Liver (tissue), 9 donors: ENCODE measurements around the gene ZDHHC6. TPM values are rescaled to one million over a fixed set of nuclear protein-coding genes. Genes with fewer than 3 reads are reported as not detected.
A peak's percentile ranks its signal among the peaks of the same experiment; 100 is the strongest.

Experiments used
- DNase-seq: peaks from one replicate; pipeline ENCODE4 v3.0.0-alpha.2; 2017; ENCODE audit warnings: low spot score
- H3K27ac ChIP-seq, 2 donors: one replicate each; pipeline ENCODE4 v1.7.0; 2013; ENCODE audit warnings: inconsistent platforms in 2 of 2, low read length in 2 of 2, control low read depth in 1 of 2, low read depth in 1 of 2, mild to moderate bottlenecking in 1 of 2
- H3K27me3 ChIP-seq, 4 donors: one replicate each; pipeline versions ENCODE4 v1.6.1 to v1.7.0; 2013; ENCODE audit warnings: low read length in 3 of 4, inconsistent platforms in 1 of 4, mild to moderate bottlenecking in 1 of 4, moderate library complexity in 1 of 4; ENCODE audit not compliant: control insufficient read depth in 4 of 4, insufficient read depth in 4 of 4
- H3K36me3 ChIP-seq, 4 donors: one replicate each; pipeline versions ENCODE4 v1.6.1 to v1.7.0; 2013; ENCODE audit warnings: low read length in 3 of 4, mild to moderate bottlenecking in 3 of 4, low read depth in 1 of 4, moderate library complexity in 1 of 4; ENCODE audit not compliant: control insufficient read depth in 4 of 4, insufficient read depth in 3 of 4
- H3K4me1 ChIP-seq, 4 donors: one replicate each; pipeline versions ENCODE4 v1.6.1 to v1.7.0; 2013; ENCODE audit warnings: low read length in 3 of 4, mild to moderate bottlenecking in 3 of 4, moderate library complexity in 1 of 4; ENCODE audit not compliant: control insufficient read depth in 4 of 4, insufficient read depth in 4 of 4
- H3K4me3 ChIP-seq, 3 donors: one replicate each; pipeline versions ENCODE4 v1.6.1 to v1.7.0; 2013; ENCODE audit warnings: low read length in 3 of 3, control low read depth in 1 of 3, low read depth in 1 of 3, mild to moderate bottlenecking in 1 of 3
- H3K9ac ChIP-seq, 2 donors: one replicate each; pipeline ENCODE4 v1.7.0; 2013; ENCODE audit warnings: low read length in 2 of 2, mild to moderate bottlenecking in 2 of 2, moderate library complexity in 2 of 2, control low read depth in 1 of 2, low read depth in 1 of 2
- H3K9me3 ChIP-seq, 4 donors: one replicate each; pipeline versions ENCODE4 v1.6.1 to v1.7.0; 2013; ENCODE audit warnings: low read length in 3 of 4; ENCODE audit not compliant: control insufficient read depth in 4 of 4
- EGR1 ChIP-seq, 2 donors: IDR thresholded peaks; 2 replicates each; pipeline ENCODE4 v1.6.1; 2016 to 2018; ENCODE audit warnings: antibody characterized with exemption in 2 of 2, low read depth in 2 of 2
- FOXA1 ChIP-seq: IDR thresholded peaks from 2 replicates; pipeline ENCODE4 v1.6.1; 2016; ENCODE audit warnings: antibody characterized with exemption
- FOXA2 ChIP-seq: IDR thresholded peaks from 2 replicates; pipeline ENCODE4 v1.6.1; 2016; ENCODE audit warnings: antibody characterized with exemption
- GABPA ChIP-seq, 2 donors: IDR thresholded peaks in 1 of 2; conservative IDR thresholded peaks in 1 of 2; 2 replicates each; pipeline ENCODE4 v1.6.1; 2016; ENCODE audit warnings: antibody characterized with exemption in 2 of 2, mild to moderate bottlenecking in 1 of 2, moderate library complexity in 1 of 2
- HNF4A ChIP-seq, 2 donors: conservative IDR thresholded peaks; 2 replicates each; pipeline ENCODE4 v1.6.1; 2016; ENCODE audit warnings: antibody characterized with exemption in 2 of 2, mild to moderate bottlenecking in 2 of 2
- HNF4G ChIP-seq: IDR thresholded peaks from 2 replicates; pipeline ENCODE4 v1.6.1; 2016; ENCODE audit warnings: antibody characterized with exemption
- JUND ChIP-seq, 2 donors: IDR thresholded peaks; 2 replicates each; pipeline ENCODE4 v1.6.1; 2016; ENCODE audit warnings: antibody characterized with exemption in 2 of 2
- NR2F2 ChIP-seq: IDR thresholded peaks from 2 replicates; pipeline ENCODE4 v1.6.1; 2016; ENCODE audit warnings: antibody characterized with exemption
- RAD21 ChIP-seq, 2 donors: IDR thresholded peaks; 2 replicates each; pipeline ENCODE4 v1.6.1; 2016; ENCODE audit warnings: antibody characterized with exemption in 2 of 2, mild to moderate bottlenecking in 2 of 2
- RXRA ChIP-seq, 2 donors: IDR thresholded peaks; 2 replicates each; pipeline ENCODE4 v1.6.1; 2017 to 2018; ENCODE audit warnings: antibody characterized with exemption in 2 of 2, mild to moderate bottlenecking in 1 of 2
- SP1 ChIP-seq: IDR thresholded peaks from 2 replicates; pipeline ENCODE4 v1.6.1; 2018; ENCODE audit warnings: antibody characterized with exemption, mild to moderate bottlenecking
- TAF1 ChIP-seq: conservative IDR thresholded peaks from 2 replicates; pipeline ENCODE4 v1.6.1; 2016; ENCODE audit warnings: antibody characterized with exemption, mild to moderate bottlenecking
- YY1 ChIP-seq: IDR thresholded peaks from 2 replicates; pipeline ENCODE4 v1.6.1; 2016; ENCODE audit warnings: antibody characterized with exemption, mild to moderate bottlenecking
- WGBS: extraction: QIAGEN DNeasy Blood & Tissue Kit; methylation state at CpG from one replicate; pipeline ENCODE4 v1.1.7; 2013; 5-methylcytosine and 5-hydroxymethylcytosine counted together
- polyA plus RNA-seq, 2 donors: library from polyadenylated mRNA; stranded (reverse) in 1 of 2; unstranded in 1 of 2; fragments of 200-250 nt in 1 of 2; fragments of >200 nt in 1 of 2; fragmentation: Nextera tagmentation in 1 of 2; extraction: Ambion mirVana in 1 of 2; gene quantifications; one replicate each; pipeline versions ENCODE4 v1.2.1 to v1.2.3, GENCODE V29; 2013 to 2015
- total RNA-seq, 2 donors: library from RNA; depleted of rRNA; stranded (reverse); fragments of >200 nt; gene quantifications; one replicate each; pipeline ENCODE4 v1.2.3, GENCODE V29; 2014
- TF ChIP-seq, protein P1 (sequence below): IDR thresholded peaks from 2 replicates; pipeline ENCODE4 v1.6.1; 2016; ENCODE audit warnings: antibody characterized with exemption
- TF ChIP-seq, protein P2 (sequence below): fragments of 150-350 bp; IDR thresholded peaks from 2 replicates; pipeline ENCODE4 v1.5.1; 2017; ENCODE audit warnings: improper control_type of control experiment, low read depth, low read length; ENCODE audit not compliant: missing input control
- TF ChIP-seq, protein P3 (sequence below): IDR thresholded peaks from 2 replicates; pipeline ENCODE4 v1.6.1; 2016; ENCODE audit warnings: antibody characterized with exemption
- TF ChIP-seq, protein P4 (sequence below): IDR thresholded peaks from 2 replicates; pipeline ENCODE4 v1.6.1; 2016; ENCODE audit warnings: antibody characterized with exemption
- donor health status: healthy.
- donor health status: healthy.
- donor health status: healthy.
- donor health status: healthy.
- donor health status: healthy.

The ZDHHC6 gene
- total and polyA plus RNA-seq, 4 donors, result 13.2 to 19.4 (median 16.2) TPM

DNA sequence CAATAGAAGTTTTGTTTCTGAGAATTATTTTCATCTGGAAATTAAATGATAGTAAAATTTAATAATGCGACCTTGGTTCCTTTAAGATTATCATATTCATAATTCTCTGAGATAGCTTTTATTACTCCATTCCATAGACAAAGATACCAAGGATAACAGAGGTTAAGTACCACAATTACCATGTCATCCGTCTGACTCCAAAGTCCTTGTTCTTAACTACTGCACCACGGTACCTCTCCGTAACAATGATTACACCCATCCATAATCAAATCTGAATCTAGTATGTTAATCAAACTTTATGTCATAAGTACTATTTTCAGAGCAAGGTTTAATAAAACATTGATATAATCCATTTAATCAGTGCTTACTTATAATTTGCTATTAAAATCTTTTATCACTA lies 8.4 kb downstream of the ZDHHC6 start:
- 94% methylated on average over 4 of the region's 4 CpGs for WGBS

DNA sequence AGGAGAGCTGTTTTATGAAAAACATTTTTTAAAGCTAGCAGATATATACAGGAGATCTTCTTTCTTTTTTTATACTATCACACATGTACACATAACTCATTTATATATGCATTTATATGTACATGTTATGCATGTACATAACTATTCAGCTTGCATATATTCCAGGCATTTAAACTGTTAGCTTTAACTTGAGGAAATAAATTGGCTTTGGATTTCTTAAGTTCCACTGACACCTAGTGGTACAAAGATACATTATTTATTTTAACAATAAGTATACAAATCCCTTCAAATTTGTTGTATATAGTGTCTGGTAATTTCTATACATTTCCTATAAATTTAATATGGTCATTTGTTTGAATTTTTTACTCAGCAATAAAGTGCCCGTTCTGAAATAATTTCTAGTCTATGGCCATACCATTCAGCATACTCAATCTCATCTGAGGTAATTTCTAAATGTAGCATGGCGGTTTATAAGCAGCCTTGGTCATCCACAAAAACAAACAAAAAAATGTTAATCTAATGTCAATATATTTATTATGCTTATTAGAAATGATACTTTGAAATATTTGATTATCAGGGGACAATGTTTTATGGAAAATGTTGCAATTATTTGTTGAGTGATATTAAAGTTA lies 11.6 kb downstream of the ZDHHC6 start:
- no peak overlapping the region for H3K27ac ChIP-seq
- no peaks in the 10 kb centered on the region for H3K4me1 ChIP-seq
- H3K27me3 ChIP-seq, result no peaks in the 10 kb centered on the region
- no peak overlapping the region for H3K9ac ChIP-seq
- no peak for DNase-seq
- peaks cover 3 to 36% (median 30%) of the 10 kb centered on the region in 4 donors for H3K36me3 ChIP-seq
- no peaks in the 10 kb centered on the region for H3K9me3 ChIP-seq
- TF ChIP-seq NR2F2, result no peak
- no peak for TF ChIP-seq HNF4G
- no peak for TF ChIP-seq RXRA (IDR thresholded peaks at IDR 0.05)
- TF ChIP-seq GABPA (IDR thresholded peaks at IDR 0.05 in 1 of 2, conservative IDR thresholded peaks at IDR 0.05 in 1 of 2), result no peak
- peak; percentile 87 for TF ChIP-seq RAD21 (IDR thresholded peaks at IDR 0.05)
- TF ChIP-seq, protein P1, sequence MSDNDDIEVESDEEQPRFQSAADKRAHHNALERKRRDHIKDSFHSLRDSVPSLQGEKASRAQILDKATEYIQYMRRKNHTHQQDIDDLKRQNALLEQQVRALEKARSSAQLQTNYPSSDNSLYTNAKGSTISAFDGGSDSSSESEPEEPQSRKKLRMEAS, result no peak
- no peak for TF ChIP-seq JUND (IDR thresholded peaks at IDR 0.05)
- TF ChIP-seq EGR1 (IDR thresholded peaks at IDR 0.05; ENCODE audit: low read depth in 2 of 2), result no peak
- no peak for TF ChIP-seq HNF4A (conservative IDR thresholded peaks at IDR 0.05)
- TF ChIP-seq FOXA1, result no peak
- TF ChIP-seq YY1, result no peak
- TF ChIP-seq SP1, result no peak
- TF ChIP-seq TAF1, result no peak
- TF ChIP-seq FOXA2, result no peak
- TF ChIP-seq, protein P2, sequence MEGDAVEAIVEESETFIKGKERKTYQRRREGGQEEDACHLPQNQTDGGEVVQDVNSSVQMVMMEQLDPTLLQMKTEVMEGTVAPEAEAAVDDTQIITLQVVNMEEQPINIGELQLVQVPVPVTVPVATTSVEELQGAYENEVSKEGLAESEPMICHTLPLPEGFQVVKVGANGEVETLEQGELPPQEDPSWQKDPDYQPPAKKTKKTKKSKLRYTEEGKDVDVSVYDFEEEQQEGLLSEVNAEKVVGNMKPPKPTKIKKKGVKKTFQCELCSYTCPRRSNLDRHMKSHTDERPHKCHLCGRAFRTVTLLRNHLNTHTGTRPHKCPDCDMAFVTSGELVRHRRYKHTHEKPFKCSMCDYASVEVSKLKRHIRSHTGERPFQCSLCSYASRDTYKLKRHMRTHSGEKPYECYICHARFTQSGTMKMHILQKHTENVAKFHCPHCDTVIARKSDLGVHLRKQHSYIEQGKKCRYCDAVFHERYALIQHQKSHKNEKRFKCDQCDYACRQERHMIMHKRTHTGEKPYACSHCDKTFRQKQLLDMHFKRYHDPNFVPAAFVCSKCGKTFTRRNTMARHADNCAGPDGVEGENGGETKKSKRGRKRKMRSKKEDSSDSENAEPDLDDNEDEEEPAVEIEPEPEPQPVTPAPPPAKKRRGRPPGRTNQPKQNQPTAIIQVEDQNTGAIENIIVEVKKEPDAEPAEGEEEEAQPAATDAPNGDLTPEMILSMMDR, result peak; percentile 45
- H3K4me3 ChIP-seq, result no peak overlapping the region
- 75% methylated on average over 2 of the region's 2 CpGs for WGBS

More for the DNA sequence above, 8.4 kb downstream of the ZDHHC6 start:
- TF ChIP-seq NR2F2, result no peak
- TF ChIP-seq FOXA2, result no peak
- TF ChIP-seq, protein P2, result no peak
- no peak for TF ChIP-seq SP1
- TF ChIP-seq, protein P3, sequence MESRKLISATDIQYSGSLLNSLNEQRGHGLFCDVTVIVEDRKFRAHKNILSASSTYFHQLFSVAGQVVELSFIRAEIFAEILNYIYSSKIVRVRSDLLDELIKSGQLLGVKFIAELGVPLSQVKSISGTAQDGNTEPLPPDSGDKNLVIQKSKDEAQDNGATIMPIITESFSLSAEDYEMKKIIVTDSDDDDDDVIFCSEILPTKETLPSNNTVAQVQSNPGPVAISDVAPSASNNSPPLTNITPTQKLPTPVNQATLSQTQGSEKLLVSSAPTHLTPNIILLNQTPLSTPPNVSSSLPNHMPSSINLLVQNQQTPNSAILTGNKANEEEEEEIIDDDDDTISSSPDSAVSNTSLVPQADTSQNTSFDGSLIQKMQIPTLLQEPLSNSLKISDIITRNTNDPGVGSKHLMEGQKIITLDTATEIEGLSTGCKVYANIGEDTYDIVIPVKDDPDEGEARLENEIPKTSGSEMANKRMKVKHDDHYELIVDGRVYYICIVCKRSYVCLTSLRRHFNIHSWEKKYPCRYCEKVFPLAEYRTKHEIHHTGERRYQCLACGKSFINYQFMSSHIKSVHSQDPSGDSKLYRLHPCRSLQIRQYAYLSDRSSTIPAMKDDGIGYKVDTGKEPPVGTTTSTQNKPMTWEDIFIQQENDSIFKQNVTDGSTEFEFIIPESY, result no peak
- TF ChIP-seq HNF4A (conservative IDR thresholded peaks at IDR 0.05), result no peak
- TF ChIP-seq RXRA (IDR thresholded peaks at IDR 0.05), result no peak
- no peak for TF ChIP-seq TAF1
- no peak for TF ChIP-seq EGR1 (IDR thresholded peaks at IDR 0.05; ENCODE audit: low read depth in 2 of 2)
- TF ChIP-seq, protein P4, sequence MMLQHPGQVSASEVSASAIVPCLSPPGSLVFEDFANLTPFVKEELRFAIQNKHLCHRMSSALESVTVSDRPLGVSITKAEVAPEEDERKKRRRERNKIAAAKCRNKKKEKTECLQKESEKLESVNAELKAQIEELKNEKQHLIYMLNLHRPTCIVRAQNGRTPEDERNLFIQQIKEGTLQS, result no peak
- TF ChIP-seq JUND (IDR thresholded peaks at IDR 0.05), result no peak
- no peak for TF ChIP-seq RAD21 (IDR thresholded peaks at IDR 0.05)
- TF ChIP-seq HNF4G, result no peak
- TF ChIP-seq, protein P1, result no peak
- no peak for TF ChIP-seq YY1
- H3K4me3 ChIP-seq, result no peak overlapping the region
- H3K36me3 ChIP-seq, result peaks cover 6 to 47% (median 28%) of the 10 kb centered on the region in 4 donors
- no peaks in the 10 kb centered on the region for H3K9me3 ChIP-seq
- H3K27me3 ChIP-seq, result no peaks in the 10 kb centered on the region
- H3K27ac ChIP-seq, result no peak overlapping the region
- H3K9ac ChIP-seq, result no peak overlapping the region
- H3K4me1 ChIP-seq, result no peaks in the 10 kb centered on the region
- DNase-seq, result no peak
